ENCODE results near the gene DSC3.

GRCh38 chr18:31065036-31065773 is 22.7 kb upstream of the DSC3 start:
- no peak for TF ChIP-seq CTCF (IDR thresholded peaks at IDR 0.05)
- TF ChIP-seq POLR2A (IDR thresholded peaks at IDR 0.05) = no peak
